HFFc6 (cell line): ENCODE results near the gene CHST11. TPM values are rescaled to one million over a fixed set of nuclear protein-coding genes. Genes with fewer than 3 reads are reported as not detected.
A peak's percentile ranks its signal among the peaks of the same experiment; 100 is the strongest.

Experiments
- DNase-seq: peaks from one replicate; pipeline ENCODE4 v3.0.0-alpha.2; 2018
- H3K27ac Mint-ChIP-seq: 2 replicates; pipeline ENCODE4 v1.8.0; 2020; ENCODE audit warnings: mild to moderate bottlenecking, mixed read lengths
- H3K27me3 Mint-ChIP-seq: 2 replicates; pipeline ENCODE4 v1.8.0; 2021; ENCODE audit warnings: mild to moderate bottlenecking, moderate library complexity, mixed read lengths; ENCODE audit not compliant: insufficient read depth
- H3K36me3 Mint-ChIP-seq: 2 replicates; pipeline ENCODE4 v1.8.0; 2021; ENCODE audit warnings: low read depth, mixed read lengths
- H3K4me1 Mint-ChIP-seq: 2 replicates; pipeline ENCODE4 v1.8.0; 2020; ENCODE audit warnings: low read depth, mixed read lengths
- H3K4me3 Mint-ChIP-seq: 2 replicates; pipeline ENCODE4 v1.8.0; 2020; ENCODE audit warnings: mild to moderate bottlenecking, moderate library complexity, mixed read lengths
- H3K9me3 Mint-ChIP-seq: 2 replicates; pipeline ENCODE4 v1.8.0; 2020; ENCODE audit warnings: mild to moderate bottlenecking, mixed read lengths
- CTCF ChIP-seq: fragments of 200-600 bp; sonication (generic); IDR thresholded peaks from 2 replicates; pipeline ENCODE4 v1.5.0; 2021; ENCODE audit warnings: antibody characterized with exemption, mild to moderate bottlenecking
- total RNA-seq, 6 experiments: library from RNA; stranded (reverse); fragmentation: NEBNext Ultra II Directional; extraction: Animal tissue kit (Norgen Biotek cat#: 25700); gene quantifications; 2 replicates in 1 of 6; 3 replicates in 5 of 6; pipeline ENCODE4 v1.2.3, GENCODE V29; 2021

The CHST11 gene
- total RNA-seq, 6 experiments from 2014 or later: 2.4 to 4.3 (median 3.8) TPM

- Mint-ChIP-seq H3K9me3 (no peaks in the 10 kb centered on the region), H3K36me3 (no peaks in the 10 kb centered on the region), H3K27me3 (peaks cover 5% of the 10 kb centered on the region; the same call in 1 of the 2 replicates), H3K4me3 (peak overlapping the region; percentile 93; the same call in 1 of the 2 replicates), H3K4me1 (peaks cover 46% of the 10 kb centered on the region), H3K27ac (no peak overlapping the region)
- TF ChIP-seq CTCF: no peak
- DNase-seq: no peak
Observed at GRCh38 chr12:104459368-104459909, 2.7 kb downstream of the CHST11 start.

- Mint-ChIP-seq H3K36me3 (no peaks in the 10 kb centered on the region), H3K9me3 (no peaks in the 10 kb centered on the region), H3K27ac (no peak overlapping the region), H3K27me3 (peaks cover 3% of the 10 kb centered on the region; the same call in 1 of the 2 replicates), H3K4me1 (peaks cover 39% of the 10 kb centered on the region), H3K4me3 (no peak overlapping the region)
- DNase-seq: no peak
- no peak for TF ChIP-seq CTCF
Observed at GRCh38 chr12:104460041-104460719, 3.4 kb downstream of the CHST11 start.

- no peak overlapping the region for H3K27ac Mint-ChIP-seq
- H3K4me1 Mint-ChIP-seq: peaks cover 29% of the 10 kb centered on the region
- DNase-seq: no peak
- H3K4me3 Mint-ChIP-seq: no peak overlapping the region
- H3K36me3 Mint-ChIP-seq: no peaks in the 10 kb centered on the region
- peaks cover 3% of the 10 kb centered on the region; the same call in 1 of the 2 replicates for H3K27me3 Mint-ChIP-seq
- TF ChIP-seq CTCF: no peak
- H3K9me3 Mint-ChIP-seq: no peaks in the 10 kb centered on the region
Observed at GRCh38 chr12:104460973-104461698, 4.4 kb downstream of the CHST11 start.

- no peak for TF ChIP-seq CTCF
- Mint-ChIP-seq H3K9me3 (no peaks in the 10 kb centered on the region), H3K27ac (no peak overlapping the region), H3K4me1 (peaks cover 28% of the 10 kb centered on the region; the same call in 1 of the 2 replicates), H3K4me3 (no peak overlapping the region), H3K36me3 (no peaks in the 10 kb centered on the region), H3K27me3 (peaks cover 5% of the 10 kb centered on the region)
- no peak for DNase-seq
Observed at GRCh38 chr12:104462325-104462724, 5.6 kb downstream of the CHST11 start.

- no peak for DNase-seq
- no peaks in the 10 kb centered on the region for H3K9me3 Mint-ChIP-seq
- H3K4me3 Mint-ChIP-seq: no peak overlapping the region
- peaks cover 28% of the 10 kb centered on the region; the same call in 1 of the 2 replicates for H3K4me1 Mint-ChIP-seq
- no peaks in the 10 kb centered on the region for H3K36me3 Mint-ChIP-seq
- no peak overlapping the region for H3K27ac Mint-ChIP-seq
- no peak for TF ChIP-seq CTCF
- H3K27me3 Mint-ChIP-seq: peaks cover 5% of the 10 kb centered on the region
Observed at GRCh38 chr12:104462931-104463339, 6.2 kb downstream of the CHST11 start.
